ENCODE measurements around the gene SOHLH1.

The SOHLH1 gene

DNA sequence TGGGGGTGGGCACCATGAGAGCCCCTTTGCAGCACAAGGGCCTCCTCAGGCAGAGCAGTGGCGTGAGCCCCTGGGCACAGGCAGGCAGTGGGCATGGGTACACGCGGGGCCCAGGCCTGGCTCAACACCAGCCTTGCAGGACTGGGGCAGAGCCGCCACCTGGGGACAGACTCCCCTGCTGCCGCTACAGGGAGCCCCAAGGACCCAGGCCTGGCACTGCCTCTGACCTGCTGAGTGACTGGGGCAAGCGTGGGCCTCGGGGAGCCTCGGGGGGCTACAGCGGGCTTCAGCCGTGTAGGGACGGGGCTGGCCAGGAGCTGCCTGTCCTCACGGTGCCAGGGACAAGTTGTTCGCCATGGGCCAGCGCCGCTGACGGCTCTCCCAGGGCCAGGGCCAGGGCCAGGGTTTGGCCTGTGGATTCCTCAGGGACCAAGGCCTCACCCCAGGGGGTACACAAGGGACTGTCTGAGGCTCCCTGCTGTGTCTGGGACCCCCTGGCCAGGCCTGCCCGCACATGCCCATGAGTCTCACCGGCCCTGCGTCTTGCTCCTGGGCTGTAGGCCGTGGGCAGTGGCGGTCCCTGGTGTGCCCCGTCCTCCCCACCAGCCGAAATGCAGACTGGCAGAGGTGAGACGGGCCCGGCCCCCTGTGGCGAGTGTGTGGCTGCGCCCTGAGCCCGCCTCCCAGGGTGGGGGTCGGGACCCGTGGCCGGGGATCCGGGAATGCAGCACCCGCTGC, 45.2 kb upstream of the SOHLH1 start:
- H3K79me2 ChIP-seq (ENCODE audit: insufficient read depth, low read length) = no peaks in the 10 kb centered on the region
- no peaks in the 10 kb centered on the region for H3K9me3 ChIP-seq (ENCODE audit: insufficient read depth, low read length)
- no peak overlapping the region for H3K4me2 ChIP-seq (ENCODE audit: low read depth, low read length, poor library complexity, severe bottlenecking)
- no peaks in the 10 kb centered on the region for H3K27me3 ChIP-seq (ENCODE audit: low read length)
- no peak for TF ChIP-seq EZH2phosphoT487 (conservative IDR thresholded peaks at IDR 0.05; ENCODE audit: low read length)
- TF ChIP-seq, protein P1, sequence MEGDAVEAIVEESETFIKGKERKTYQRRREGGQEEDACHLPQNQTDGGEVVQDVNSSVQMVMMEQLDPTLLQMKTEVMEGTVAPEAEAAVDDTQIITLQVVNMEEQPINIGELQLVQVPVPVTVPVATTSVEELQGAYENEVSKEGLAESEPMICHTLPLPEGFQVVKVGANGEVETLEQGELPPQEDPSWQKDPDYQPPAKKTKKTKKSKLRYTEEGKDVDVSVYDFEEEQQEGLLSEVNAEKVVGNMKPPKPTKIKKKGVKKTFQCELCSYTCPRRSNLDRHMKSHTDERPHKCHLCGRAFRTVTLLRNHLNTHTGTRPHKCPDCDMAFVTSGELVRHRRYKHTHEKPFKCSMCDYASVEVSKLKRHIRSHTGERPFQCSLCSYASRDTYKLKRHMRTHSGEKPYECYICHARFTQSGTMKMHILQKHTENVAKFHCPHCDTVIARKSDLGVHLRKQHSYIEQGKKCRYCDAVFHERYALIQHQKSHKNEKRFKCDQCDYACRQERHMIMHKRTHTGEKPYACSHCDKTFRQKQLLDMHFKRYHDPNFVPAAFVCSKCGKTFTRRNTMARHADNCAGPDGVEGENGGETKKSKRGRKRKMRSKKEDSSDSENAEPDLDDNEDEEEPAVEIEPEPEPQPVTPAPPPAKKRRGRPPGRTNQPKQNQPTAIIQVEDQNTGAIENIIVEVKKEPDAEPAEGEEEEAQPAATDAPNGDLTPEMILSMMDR (IDR thresholded peaks at IDR 0.05; ENCODE audit: insufficient read depth, low read length, poor library complexity, severe bottlenecking) = no peak
- H3K36me3 ChIP-seq (ENCODE audit: low read length) = no peaks in the 10 kb centered on the region
- H3K27ac ChIP-seq (ENCODE audit: low read depth, low read length) = no peak overlapping the region
- H3K9me2 ChIP-seq (replicated peaks; ENCODE audit: insufficient read depth, low read length) = no peaks in the 10 kb centered on the region
- no peak overlapping the region for H3K4me3 ChIP-seq (ENCODE audit: insufficient read depth, low read length, poor library complexity, severe bottlenecking)
- H2AFZ ChIP-seq (ENCODE audit: low read depth, low read length, severe bottlenecking) = no peak overlapping the region
- H3F3A ChIP-seq (ENCODE audit: insufficient read depth) = no peaks in the 10 kb centered on the region
- no peak overlapping the region for H3K9ac ChIP-seq (ENCODE audit: low read length)
- H4K20me1 ChIP-seq (ENCODE audit: low read depth, low read length) = no peaks in the 10 kb centered on the region

DNA sequence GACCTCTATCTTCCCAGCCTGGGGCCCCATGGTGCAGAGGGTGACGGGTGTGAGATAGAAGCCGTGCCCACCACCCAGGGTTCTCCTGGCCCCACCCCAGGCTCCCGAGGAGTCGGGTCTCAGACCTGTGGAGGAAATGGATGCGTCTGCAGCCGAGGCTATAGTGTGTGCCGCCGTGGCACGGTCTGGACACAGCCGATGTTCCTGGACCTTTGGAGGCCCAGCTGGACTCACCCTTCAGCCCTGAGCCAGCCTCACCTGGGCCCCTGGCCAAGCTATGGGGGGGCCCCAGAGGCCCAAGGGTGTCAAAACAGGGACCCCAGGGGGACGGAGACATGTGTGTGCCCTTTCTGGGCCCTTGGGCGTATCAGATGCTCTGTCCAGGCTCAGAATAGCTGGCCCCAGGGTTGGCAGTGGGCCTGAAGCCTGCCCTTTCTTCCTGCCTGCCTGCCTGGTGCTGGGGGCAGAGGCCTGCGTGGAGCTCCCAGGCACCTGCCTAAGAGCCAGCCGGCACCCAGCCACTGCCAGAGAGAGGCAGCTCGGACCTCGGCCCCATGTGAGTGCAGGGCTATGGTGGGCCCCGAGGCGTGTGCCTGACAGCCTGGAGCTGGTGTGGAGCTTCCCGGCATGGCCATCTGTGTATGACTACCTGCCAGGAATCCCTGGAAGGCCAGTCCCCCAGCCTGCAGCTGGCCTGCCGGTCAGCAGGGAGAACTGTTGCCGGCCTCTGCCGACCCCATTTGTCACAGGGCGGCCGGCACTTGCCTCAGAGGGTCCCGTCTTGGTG, 44.5 kb upstream of the SOHLH1 start:
- H3K9ac ChIP-seq (ENCODE audit: low read length) = no peak overlapping the region
- H3F3A ChIP-seq (ENCODE audit: insufficient read depth) = no peaks in the 10 kb centered on the region
- H4K20me1 ChIP-seq (ENCODE audit: low read depth, low read length) = no peaks in the 10 kb centered on the region
- no peak overlapping the region for H3K4me2 ChIP-seq (ENCODE audit: low read depth, low read length, poor library complexity, severe bottlenecking)
- TF ChIP-seq, protein P1 (IDR thresholded peaks at IDR 0.05; ENCODE audit: insufficient read depth, low read length, poor library complexity, severe bottlenecking) = no peak
- no peak for TF ChIP-seq EZH2phosphoT487 (conservative IDR thresholded peaks at IDR 0.05; ENCODE audit: low read length)
- H3K36me3 ChIP-seq (ENCODE audit: low read length) = no peaks in the 10 kb centered on the region
- H3K9me2 ChIP-seq (replicated peaks; ENCODE audit: insufficient read depth, low read length) = no peaks in the 10 kb centered on the region
- H3K27ac ChIP-seq (ENCODE audit: low read depth, low read length) = no peak overlapping the region
- no peaks in the 10 kb centered on the region for H3K9me3 ChIP-seq (ENCODE audit: insufficient read depth, low read length)
- H3K4me3 ChIP-seq (ENCODE audit: insufficient read depth, low read length, poor library complexity, severe bottlenecking) = no peak overlapping the region
- H3K27me3 ChIP-seq (ENCODE audit: low read length) = no peaks in the 10 kb centered on the region
- H3K79me2 ChIP-seq (ENCODE audit: insufficient read depth, low read length) = no peaks in the 10 kb centered on the region
- H2AFZ ChIP-seq (ENCODE audit: low read depth, low read length, severe bottlenecking) = no peak overlapping the region

DNA sequence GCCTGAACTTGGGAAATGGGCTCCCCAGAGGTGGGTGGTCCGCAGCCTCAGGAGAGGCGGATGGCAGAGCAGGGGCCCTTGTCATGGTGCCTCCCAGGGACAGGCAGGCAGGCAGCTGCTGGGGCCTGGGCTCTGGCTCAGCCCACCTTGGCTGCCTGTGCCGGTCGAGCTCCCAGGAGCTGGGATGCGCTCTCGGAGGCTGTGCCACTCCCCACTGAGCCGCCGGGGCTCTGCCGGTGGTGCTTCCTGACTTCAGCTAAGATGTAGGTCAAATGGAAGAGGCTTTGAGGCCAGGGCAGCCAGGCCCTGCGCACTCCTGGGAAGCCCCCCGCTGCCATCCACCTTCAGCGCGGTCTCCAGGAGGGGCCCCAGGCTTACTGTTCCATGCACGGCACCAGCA, 43.7 kb upstream of the SOHLH1 start:
- Histone ChIP-seq H3K9ac (ENCODE audit: low read length) (no peak overlapping the region), H3K9me3 (ENCODE audit: insufficient read depth, low read length) (no peaks in the 10 kb centered on the region), H2AFZ (ENCODE audit: low read depth, low read length, severe bottlenecking) (no peak overlapping the region), H3F3A (ENCODE audit: insufficient read depth) (no peaks in the 10 kb centered on the region), H3K27ac (ENCODE audit: low read depth, low read length) (no peak overlapping the region), H3K27me3 (ENCODE audit: low read length) (no peaks in the 10 kb centered on the region), H3K79me2 (ENCODE audit: insufficient read depth, low read length) (no peaks in the 10 kb centered on the region), H3K36me3 (ENCODE audit: low read length) (no peaks in the 10 kb centered on the region), H3K9me2 (replicated peaks; ENCODE audit: insufficient read depth, low read length) (no peaks in the 10 kb centered on the region), H4K20me1 (ENCODE audit: low read depth, low read length) (no peaks in the 10 kb centered on the region), H3K4me2 (ENCODE audit: low read depth, low read length, poor library complexity, severe bottlenecking) (no peak overlapping the region), H3K4me3 (ENCODE audit: insufficient read depth, low read length, poor library complexity, severe bottlenecking) (no peak overlapping the region)
- TF ChIP-seq EZH2phosphoT487 (conservative IDR thresholded peaks at IDR 0.05; ENCODE audit: low read length) = no peak
- TF ChIP-seq, protein P1 (IDR thresholded peaks at IDR 0.05; ENCODE audit: insufficient read depth, low read length, poor library complexity, severe bottlenecking) = no peak
